Posterior vena cava (tissue), 2 donors: Measurements from ENCODE around the gene PPFIA1. TPM values are rescaled to one million over a fixed set of nuclear protein-coding genes. Genes with fewer than 3 reads are reported as not detected.
"Not testable (repeated sequence)": the region's sequence is repeated elsewhere in the genome, so short reads cannot be mapped to it uniquely, and the experiment has no call there.

Experiments used
- DNase-seq: peaks from one replicate; pipeline ENCODE4 v3.0.0-alpha.2; 2020; ENCODE audit warnings: low spot score
- intact Hi-C, 2 donors: fragments of 100-400 bp; cut with DNase I; formaldehyde crosslinking; loops; one replicate each; pipeline versions ENCODE4 v1.14.1 to v1.14.2; 2022 to 2023
- total RNA-seq, 2 donors: library from RNA; stranded (reverse); fragmentation: NEBNext Ultra II Directional; extraction: Animal tissue kit (Norgen Biotek cat#: 25700); gene quantifications; one replicate each; pipeline ENCODE4 v1.2.1, GENCODE V29; 2021
- donor health status: DM: yes; HTN: yes; CAD: no.
- donor health status: DM: yes; HTN: yes; CAD: no.

PPFIA1 gene
- total RNA-seq, 2 donors from 2014 or later, result 53.7 to 55.3 TPM

DNA sequence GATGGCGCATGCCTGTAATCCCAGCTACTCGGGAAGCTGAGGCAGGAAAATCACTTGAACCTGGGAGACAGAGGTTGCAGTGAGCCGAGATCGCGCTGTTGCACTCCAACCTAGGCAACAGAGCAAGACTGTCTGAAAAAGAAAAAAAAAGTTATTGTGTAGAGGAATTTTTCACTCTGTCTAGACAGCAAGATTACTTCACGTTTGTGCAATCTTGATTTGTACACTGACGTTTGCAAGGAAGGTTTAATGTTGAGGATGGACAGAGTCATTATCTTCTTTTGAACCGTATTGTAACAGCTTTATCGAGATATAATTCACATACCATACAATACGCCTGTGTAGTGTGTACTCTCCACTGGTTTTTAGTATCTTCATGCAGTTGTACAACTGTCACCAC is 131.5 kb downstream of the PPFIA1 start:
- intact Hi-C loops, result no loop called here
- DNase-seq, result no peak

DNA sequence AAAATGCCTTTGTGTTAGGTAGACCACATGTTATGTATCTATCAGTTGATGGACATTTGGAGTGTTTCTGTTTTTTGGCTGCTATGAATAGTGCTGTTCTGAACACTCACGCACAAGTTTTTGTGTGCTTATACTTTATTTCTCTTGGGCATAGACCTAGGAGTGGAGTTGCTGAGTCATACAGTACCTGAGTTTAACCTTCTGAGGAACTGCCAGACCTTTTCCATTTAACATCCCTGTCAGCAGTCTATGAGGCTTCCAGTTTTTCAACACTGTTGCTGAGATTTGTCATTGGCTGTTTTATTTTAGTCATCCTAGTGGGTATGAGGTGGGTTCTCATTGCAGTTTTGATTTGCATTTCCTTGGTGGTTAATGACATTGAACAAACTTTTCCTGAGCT is 132.2 kb downstream of the PPFIA1 start:
- intact Hi-C loops, result no loop called here
- DNase-seq, result no peak

- DNase-seq, result no peak
- intact Hi-C loops, result no loop called here
Measured at GRCh38 chr11:70404244-70404643, 133.8 kb downstream of the PPFIA1 start.

GRCh38 chr11:70405679-70406395 is 135.3 kb downstream of the PPFIA1 start:
- intact Hi-C loops, result no loop called here
- DNase-seq, result no peak

- no peak for DNase-seq
- intact Hi-C loops, result no loop called here
Measured at GRCh38 chr11:70407121-70407520, 136.6 kb downstream of the PPFIA1 start.

GRCh38 chr11:70407814-70408213 is 137.3 kb downstream of the PPFIA1 start:
- DNase-seq, result no peak
- intact Hi-C loops, result no loop called here

GRCh38 chr11:70408326-70408725 is 137.8 kb downstream of the PPFIA1 start:
- intact Hi-C loops, DNase-seq: not testable (repeated sequence)

- intact Hi-C loops, result no loop called here
Measured at GRCh38 chr11:70409437-70409836, 138.9 kb downstream of the PPFIA1 start.

GRCh38 chr11:70409871-70410270 is 139.4 kb downstream of the PPFIA1 start:
- intact Hi-C loops, result no loop called here
- no peak for DNase-seq

More at GRCh38 chr11:70409437-70409836, 138.9 kb downstream of the PPFIA1 start:
- no peak for DNase-seq

DNA sequence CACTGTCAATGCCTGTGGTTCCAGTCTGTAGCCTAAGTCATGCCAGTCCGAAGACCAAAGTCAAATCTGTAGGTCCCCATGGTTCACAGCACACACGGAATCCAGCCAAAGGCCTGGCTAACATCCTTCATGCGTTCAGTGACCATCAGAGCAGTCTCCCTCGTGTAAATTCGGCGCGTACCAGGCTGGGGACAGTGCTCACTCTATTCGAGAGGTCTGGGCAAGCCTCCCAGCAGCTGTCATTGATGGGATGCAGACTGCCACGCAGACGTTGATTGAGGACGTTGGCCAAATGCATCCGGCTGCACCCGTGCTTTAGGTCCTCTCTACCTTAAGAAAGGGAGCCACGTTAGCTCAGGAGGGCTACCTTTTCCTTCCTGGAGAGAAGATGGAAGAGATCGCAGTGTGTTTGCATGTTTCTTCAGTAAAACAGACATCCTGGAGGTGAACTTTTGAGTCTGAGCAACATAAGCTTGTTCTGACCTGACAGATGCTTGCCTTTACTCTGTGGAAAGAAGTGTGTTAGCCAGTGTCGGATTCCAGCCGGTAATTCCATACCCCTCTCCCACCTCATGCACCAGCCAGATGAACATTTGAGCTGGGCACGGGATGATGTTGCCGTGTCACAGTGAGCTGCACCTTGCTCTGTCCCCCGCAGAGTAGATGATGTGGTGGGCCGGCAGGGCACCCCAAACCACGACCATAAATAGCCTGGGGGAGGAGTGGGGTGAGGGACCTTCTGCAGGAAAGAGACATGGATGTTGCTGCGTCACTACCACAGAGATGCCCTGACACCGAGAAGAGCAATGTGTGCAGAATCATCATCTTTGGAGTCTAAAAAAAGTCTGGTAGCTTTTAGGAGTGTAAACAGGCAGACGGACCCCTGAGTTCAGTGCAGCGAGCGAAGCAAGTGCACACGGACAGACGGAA is 140.1 kb downstream of the PPFIA1 start:
- intact Hi-C loops, result no loop called here
- no peak for DNase-seq

DNA sequence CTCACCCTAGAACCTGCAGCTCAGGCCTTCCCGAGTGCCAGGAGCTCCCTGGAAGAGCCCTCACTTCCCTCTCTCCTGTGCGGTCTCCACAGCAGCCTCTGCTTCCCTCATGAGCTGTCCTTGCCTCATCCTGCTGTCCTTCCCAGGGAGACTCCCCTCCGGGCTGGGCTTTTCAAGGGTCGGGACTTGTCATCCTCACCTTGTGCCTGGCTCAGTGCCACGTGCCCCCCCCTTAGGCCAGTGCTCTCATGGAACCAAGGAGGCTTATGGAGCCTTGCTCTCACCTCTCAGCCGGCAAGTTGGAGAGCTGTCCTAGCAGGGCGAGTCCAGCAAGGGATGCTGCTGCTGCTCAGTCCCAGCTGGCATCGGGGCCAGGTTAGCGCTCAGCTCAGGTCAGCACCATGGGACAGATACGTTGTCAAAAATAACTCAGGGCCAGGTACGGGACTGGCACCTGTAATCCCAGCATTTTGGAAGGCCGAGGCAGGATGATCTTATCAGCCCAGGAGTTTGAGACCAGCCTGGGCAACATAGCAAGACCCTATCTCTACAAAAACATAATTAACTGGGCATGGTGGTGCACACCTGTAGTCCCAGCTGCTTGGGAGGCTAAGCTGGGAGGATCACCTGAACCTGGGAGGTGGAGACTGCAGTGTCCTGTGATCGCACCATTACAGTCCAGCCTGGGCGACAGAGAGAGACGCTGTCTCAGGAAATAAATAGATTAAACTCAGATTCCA is 141.4 kb downstream of the PPFIA1 start:
- intact Hi-C loops, result no loop called here
- DNase-seq, result no peak

GRCh38 chr11:70413151-70413550 is 142.7 kb downstream of the PPFIA1 start:
- no peak for DNase-seq
- intact Hi-C loops, result no loop called here

GRCh38 chr11:70414341-70415100 is 144.0 kb downstream of the PPFIA1 start:
- intact Hi-C loops, result no loop called here
- no peak for DNase-seq

DNA sequence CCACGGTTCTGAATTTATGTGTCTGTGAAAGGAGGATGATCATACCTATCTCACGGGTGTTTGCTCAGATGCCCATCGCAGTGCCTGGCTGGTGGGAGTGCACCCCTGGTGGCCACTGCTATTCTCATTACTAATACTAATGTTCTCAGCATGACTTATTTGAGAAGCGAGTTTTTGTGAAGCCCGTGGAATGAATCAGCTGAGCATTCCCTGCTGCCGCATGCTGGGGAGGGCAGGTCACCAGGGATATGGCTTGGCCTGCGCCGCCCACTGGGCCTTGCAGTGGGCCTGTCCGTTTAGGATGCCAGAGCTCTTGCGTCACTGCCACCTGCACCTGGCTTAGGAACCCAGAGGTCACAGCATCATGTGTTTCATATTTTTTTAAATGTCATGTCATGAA is 144.7 kb downstream of the PPFIA1 start:
- intact Hi-C loops, result no loop called here
- no peak for DNase-seq

- DNase-seq, result no peak
Measured at GRCh38 chr11:70415642-70416395, 145.3 kb downstream of the PPFIA1 start.

GRCh38 chr11:70416881-70417280 is 146.4 kb downstream of the PPFIA1 start:
- DNase-seq, result no peak
- intact Hi-C loops, result no loop called here

More at GRCh38 chr11:70415642-70416395, 145.3 kb downstream of the PPFIA1 start:
- intact Hi-C loops, result no loop called here

- intact Hi-C loops, result no loop called here
- no peak for DNase-seq
Measured at GRCh38 chr11:70418130-70418529, 147.6 kb downstream of the PPFIA1 start.

- DNase-seq, result no peak
- intact Hi-C loops, result no loop called here
Measured at GRCh38 chr11:70419307-70420007, 149.0 kb downstream of the PPFIA1 start.
